MM.1S (cell line): ENCODE results near the gene EFNA2.
"Not testable (repeated sequence)": the region's sequence is repeated elsewhere in the genome, so short reads cannot be mapped to it uniquely, and the experiment has no call there.

Source experiments
- DNase-seq: peaks from one replicate; pipeline ENCODE4 v3.0.0-alpha.2; 2015
- H2AFZ ChIP-seq: fragments of 300-600 bp; sonication (generic); 2 replicates; pipeline ENCODE4 v1.6.0; 2016; ENCODE audit warnings: antibody characterized with exemption, low read length
- H3F3A ChIP-seq: fragments of 300-600 bp; sonication (generic); 2 replicates; pipeline ENCODE4 v1.6.1; 2016; ENCODE audit warnings: mild to moderate bottlenecking, antibody characterized with exemption, low read length, moderate library complexity, mixed read lengths; ENCODE audit not compliant: insufficient read depth
- H3K27ac ChIP-seq: fragments of 300-600 bp; sonication (generic); 2 replicates; pipeline ENCODE4 v1.5.1; 2016; ENCODE audit warnings: mild to moderate bottlenecking, low read length
- H3K27me3 ChIP-seq: fragments of 300-600 bp; sonication (generic); replicated peaks from 2 replicates; pipeline ENCODE4 v1.6.0; 2016; ENCODE audit warnings: low read length; ENCODE audit not compliant: insufficient read depth
- H3K36me3 ChIP-seq: fragments of 300-600 bp; sonication (generic); replicated peaks from 2 replicates; pipeline ENCODE4 v1.6.1; 2016; ENCODE audit warnings: mild to moderate bottlenecking, low read length, mixed read lengths; ENCODE audit not compliant: insufficient read depth
- H3K4me1 ChIP-seq: fragments of 300-600 bp; sonication (generic); 2 replicates; pipeline ENCODE4 v1.6.1; 2016; ENCODE audit warnings: low read length, mixed read lengths
- H3K4me2 ChIP-seq: fragments of 300-600 bp; sonication (generic); 2 replicates; pipeline ENCODE4 v1.6.0; 2016; ENCODE audit warnings: low read depth, low read length
- H3K4me3 ChIP-seq: fragments of 300-600 bp; sonication (generic); 2 replicates; pipeline ENCODE4 v1.5.1; 2016; ENCODE audit warnings: low read length, mixed read lengths
- H3K79me2 ChIP-seq: fragments of 300-600 bp; sonication (generic); 2 replicates; pipeline ENCODE4 v1.6.1; 2016; ENCODE audit warnings: mixed run types, low read length, mixed read lengths
- H3K9ac ChIP-seq: fragments of 300-600 bp; sonication (generic); 2 replicates; pipeline ENCODE4 v1.6.1; 2016; ENCODE audit warnings: low read length, mixed read lengths
- H3K9me2 ChIP-seq: fragments of 300-600 bp; sonication (generic); replicated peaks from 2 replicates; pipeline ENCODE4 v1.6.1; 2016; ENCODE audit warnings: mild to moderate bottlenecking, low read length, mixed read lengths; ENCODE audit not compliant: insufficient read depth
- H3K9me3 ChIP-seq: fragments of 300-600 bp; sonication (generic); replicated peaks from 2 replicates; pipeline ENCODE4 v1.6.1; 2016; ENCODE audit warnings: mild to moderate bottlenecking, low read length, mixed read lengths; ENCODE audit not compliant: insufficient read depth
- H4K20me1 ChIP-seq: fragments of 300-600 bp; sonication (generic); 2 replicates; pipeline ENCODE4 v1.6.1; 2016; ENCODE audit warnings: mild to moderate bottlenecking, low read length, moderate library complexity, mixed read lengths; ENCODE audit not compliant: insufficient read depth
- CTCF ChIP-seq: fragments of 300-600 bp; sonication (generic); IDR thresholded peaks from 2 replicates; pipeline ENCODE4 v1.5.1; 2016; ENCODE audit warnings: antibody characterized with exemption, low read length, mixed read lengths
- EZH2 ChIP-seq: fragments of 300-600 bp; sonication (generic); optimal IDR thresholded peaks from 2 replicates; pipeline ENCODE3; 2017; ENCODE audit warnings: low read depth, mild to moderate bottlenecking, antibody characterized with exemption, low read length, mixed read lengths
- EZH2phosphoT487 ChIP-seq: fragments of 300-600 bp; sonication (generic); IDR thresholded peaks from 2 replicates; pipeline ENCODE4 v1.6.1; 2018; ENCODE audit warnings: antibody characterized with exemption, low read length

Gene EFNA2

GRCh38 chr19:1316466-1316865 is 30.8 kb downstream of the EFNA2 start:
- H3K4me1 ChIP-seq, result no peaks in the 10 kb centered on the region
- TF ChIP-seq EZH2, result no peak
- TF ChIP-seq CTCF, result no peak
- no peak for TF ChIP-seq EZH2phosphoT487
- no peak overlapping the region for H3K27ac ChIP-seq
- no peak overlapping the region for H3K9ac ChIP-seq
- no peaks in the 10 kb centered on the region for H4K20me1 ChIP-seq
- no peaks in the 10 kb centered on the region for H3K36me3 ChIP-seq
- no peak for DNase-seq
- no peak overlapping the region for H3K4me3 ChIP-seq
- peaks cover 95% of the 10 kb centered on the region for H3K27me3 ChIP-seq
- no peaks in the 10 kb centered on the region for H3K9me2 ChIP-seq
- H3K4me2 ChIP-seq, result no peak overlapping the region
- H3F3A ChIP-seq, result no peaks in the 10 kb centered on the region
- H2AFZ ChIP-seq, result no peak overlapping the region
- no peaks in the 10 kb centered on the region for H3K79me2 ChIP-seq
- H3K9me3 ChIP-seq, result no peaks in the 10 kb centered on the region

GRCh38 chr19:1317274-1318003 is 31.8 kb downstream of the EFNA2 start:
- Histone ChIP-seq H3K79me2 (no peaks in the 10 kb centered on the region), H3F3A (no peaks in the 10 kb centered on the region), H3K9ac (no peak overlapping the region), H3K27me3 (peaks cover 95% of the 10 kb centered on the region), H3K9me3 (no peaks in the 10 kb centered on the region), H3K9me2 (no peaks in the 10 kb centered on the region), H2AFZ (no peak overlapping the region), H3K36me3 (no peaks in the 10 kb centered on the region), H3K4me1 (no peaks in the 10 kb centered on the region), H3K27ac (no peak overlapping the region), H3K4me2 (no peak overlapping the region), H4K20me1 (no peaks in the 10 kb centered on the region), H3K4me3 (no peak overlapping the region)
- no peak for DNase-seq
- no peak for TF ChIP-seq EZH2
- no peak for TF ChIP-seq CTCF
- no peak for TF ChIP-seq EZH2phosphoT487

- H3K4me1 ChIP-seq, result no peaks in the 10 kb centered on the region
- H3F3A ChIP-seq, result no peaks in the 10 kb centered on the region
- H3K9me3 ChIP-seq, result no peaks in the 10 kb centered on the region
- no peak overlapping the region for H3K9ac ChIP-seq
- no peak overlapping the region for H3K4me3 ChIP-seq
- H3K36me3 ChIP-seq, result no peaks in the 10 kb centered on the region
- peaks cover 97% of the 10 kb centered on the region for H3K27me3 ChIP-seq
- H3K9me2 ChIP-seq, result no peaks in the 10 kb centered on the region
- no peak overlapping the region for H2AFZ ChIP-seq
- H3K79me2 ChIP-seq, result no peaks in the 10 kb centered on the region
- DNase-seq, result no peak
- no peak overlapping the region for H3K27ac ChIP-seq
- no peak overlapping the region for H3K4me2 ChIP-seq
- no peaks in the 10 kb centered on the region for H4K20me1 ChIP-seq
- no peak for TF ChIP-seq EZH2phosphoT487
- no peak for TF ChIP-seq CTCF
- TF ChIP-seq EZH2, result no peak
Measured at GRCh38 chr19:1318678-1319471, 33.2 kb downstream of the EFNA2 start.

GRCh38 chr19:1320282-1320650 is 34.6 kb downstream of the EFNA2 start:
- not testable (repeated sequence) for H3K4me2 ChIP-seq, H3K9ac ChIP-seq, H3K4me1 ChIP-seq, H2AFZ ChIP-seq, H3F3A ChIP-seq, H3K36me3 ChIP-seq, H4K20me1 ChIP-seq, H3K4me3 ChIP-seq, H3K9me3 ChIP-seq, H3K79me2 ChIP-seq, DNase-seq, H3K9me2 ChIP-seq, H3K27ac ChIP-seq
- H3K27me3 ChIP-seq, result peaks cover 97% of the 10 kb centered on the region
